ENCODE data around the gene ROBO1.
"Not testable (repeated sequence)": the region's sequence is repeated elsewhere in the genome, so short reads cannot be mapped to it uniquely, and the experiment has no call there.

The ROBO1 gene

DNA sequence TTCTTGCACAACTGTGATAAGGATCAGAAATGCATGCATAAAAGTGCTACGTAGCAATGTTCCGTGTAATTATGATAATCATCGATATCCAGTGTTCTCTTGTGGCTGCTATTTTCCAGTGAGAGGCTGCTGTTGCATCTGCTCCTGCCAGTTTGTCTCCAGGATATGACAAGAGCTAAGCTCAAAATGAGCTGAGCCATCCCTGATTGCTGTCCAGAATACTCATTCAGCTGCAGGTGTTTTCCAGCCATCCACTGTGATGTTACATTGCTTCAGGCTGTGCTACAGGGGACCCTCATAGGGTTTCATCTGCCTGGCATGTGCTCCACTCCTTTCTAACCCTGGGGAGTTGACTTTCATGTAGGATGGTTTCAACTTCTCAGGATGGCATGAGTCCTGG is 976.0 kb downstream of the ROBO1 start:
- no peak for DNase-seq

GRCh38 chr3:78788839-78789238 is 979.0 kb downstream of the ROBO1 start:
- DNase-seq, result no peak

DNA sequence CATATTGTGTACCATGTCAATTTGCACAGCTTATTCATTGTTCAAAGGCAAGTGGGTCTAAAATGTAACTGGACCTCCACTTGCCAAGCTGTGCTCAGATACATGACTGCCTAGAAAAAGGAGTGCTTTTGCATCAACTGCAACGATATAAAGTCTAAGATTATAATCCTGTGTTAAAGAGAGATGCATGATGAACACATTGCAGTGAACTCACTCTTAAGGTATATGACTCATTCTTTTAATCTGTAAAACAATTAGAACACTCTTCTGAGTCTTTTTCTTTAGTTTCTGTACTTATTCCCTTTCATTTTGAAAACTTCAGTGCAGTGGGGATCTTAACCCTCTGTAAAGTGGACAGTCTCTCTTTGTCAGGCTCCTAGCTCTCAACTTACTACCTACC is 982.8 kb downstream of the ROBO1 start:
- no peak for DNase-seq

- no peak for DNase-seq
These were observed 986.4 kb downstream of the ROBO1 start for GRCh38 chr3:78781351-78781750.

DNA sequence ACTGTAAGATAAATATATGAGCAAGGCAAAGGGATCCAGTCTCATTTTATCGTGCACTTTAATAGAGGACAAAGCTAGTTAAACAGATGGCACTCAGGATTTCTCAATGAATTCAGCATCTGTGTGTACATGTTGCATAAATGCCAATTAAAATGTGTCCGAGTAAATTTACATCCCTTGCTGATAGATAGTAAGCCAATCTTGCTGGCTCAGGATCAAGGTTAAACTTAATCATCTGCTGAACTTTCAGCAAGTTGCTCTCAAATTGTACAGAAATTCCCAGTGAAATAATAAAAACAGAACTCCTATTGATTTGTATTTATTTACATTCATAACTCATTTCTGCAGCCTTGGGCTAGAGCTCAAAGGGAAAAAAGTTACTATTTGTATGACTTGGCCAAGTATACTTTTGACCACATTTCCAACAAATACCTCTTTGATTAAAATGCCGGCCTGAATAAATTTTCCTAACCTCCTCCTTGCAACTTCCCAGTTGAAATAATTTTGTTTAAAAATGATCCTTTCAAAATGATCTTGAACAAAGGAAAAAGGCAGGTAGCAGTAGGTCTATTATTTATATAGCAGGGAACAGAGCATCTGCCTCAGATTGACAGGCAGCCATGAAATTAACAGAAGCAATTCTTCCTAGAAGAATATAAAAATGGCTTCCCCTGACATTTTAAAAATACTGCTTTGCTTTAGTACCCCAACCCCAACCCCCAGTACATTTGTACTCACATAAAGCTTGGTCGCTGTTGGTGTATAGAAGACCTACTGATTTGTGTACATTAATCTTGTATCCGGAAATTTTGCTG is 1001.9 kb downstream of the ROBO1 start:
- no peak for DNase-seq

DNA sequence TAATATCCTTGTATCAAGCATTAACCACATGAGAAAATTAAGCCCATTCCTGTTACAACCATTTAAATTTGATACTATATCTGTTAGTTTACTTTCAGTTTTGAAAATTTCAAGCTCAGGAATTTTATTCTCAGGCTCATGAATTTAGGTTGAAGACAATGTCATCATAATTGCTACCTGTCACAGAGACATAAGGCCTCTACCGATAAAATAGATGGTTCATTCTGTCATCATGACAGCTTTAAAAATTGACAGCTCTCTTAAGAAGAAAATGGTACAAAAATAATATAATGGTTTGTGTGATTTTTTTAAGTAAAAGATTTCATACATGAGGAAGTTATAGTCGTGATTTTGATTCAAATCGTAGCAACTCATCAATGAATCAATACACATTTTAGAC is 1003.2 kb downstream of the ROBO1 start:
- no peak for DNase-seq

DNA sequence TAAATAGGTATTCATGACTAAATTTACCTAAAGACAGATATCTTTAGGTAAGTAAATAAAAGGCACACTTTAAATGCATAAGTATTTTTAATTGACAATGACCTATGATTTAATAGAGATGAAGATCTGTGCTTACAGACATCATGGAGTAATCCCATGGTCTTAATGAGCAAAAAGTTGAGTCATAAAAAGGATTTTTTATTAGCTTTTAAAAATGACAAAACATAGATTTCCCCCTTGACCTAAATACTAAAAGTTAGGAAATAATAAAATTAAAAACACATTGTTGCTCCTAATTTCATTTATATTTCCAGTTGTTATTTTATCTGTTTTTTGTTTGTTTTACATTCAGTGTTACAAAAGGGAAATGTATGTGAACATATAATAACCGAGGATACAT is 1005.7 kb downstream of the ROBO1 start:
- no peak for DNase-seq

DNA sequence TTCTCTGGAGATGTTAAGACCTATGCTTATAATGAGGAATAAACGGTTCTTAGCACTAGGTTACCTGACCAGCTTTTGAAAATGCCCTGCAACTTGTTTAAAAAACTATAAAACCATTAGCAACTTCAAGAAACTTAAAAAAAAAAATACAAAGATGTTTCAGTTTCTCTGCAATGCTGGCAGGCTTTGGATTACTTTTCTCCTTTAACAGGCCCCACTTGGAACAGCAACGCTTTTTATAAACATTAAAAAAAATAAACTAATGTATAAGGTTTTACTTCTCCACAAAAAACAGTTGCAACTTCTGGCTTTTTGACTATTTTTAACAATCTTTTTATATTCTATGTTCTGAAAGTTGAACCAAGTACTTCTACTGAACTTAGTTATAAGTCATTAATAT is 1006.7 kb downstream of the ROBO1 start:
- no peak for DNase-seq

- no peak for DNase-seq
These were observed 1010.1 kb downstream of the ROBO1 start for GRCh38 chr3:78757731-78758130.

- DNase-seq, result peak; percentile 68
These were observed 1013.6 kb downstream of the ROBO1 start for GRCh38 chr3:78754066-78754743.

- DNase-seq, result peak; percentile 18
These were observed 1016.5 kb downstream of the ROBO1 start for GRCh38 chr3:78751266-78751665.

DNA sequence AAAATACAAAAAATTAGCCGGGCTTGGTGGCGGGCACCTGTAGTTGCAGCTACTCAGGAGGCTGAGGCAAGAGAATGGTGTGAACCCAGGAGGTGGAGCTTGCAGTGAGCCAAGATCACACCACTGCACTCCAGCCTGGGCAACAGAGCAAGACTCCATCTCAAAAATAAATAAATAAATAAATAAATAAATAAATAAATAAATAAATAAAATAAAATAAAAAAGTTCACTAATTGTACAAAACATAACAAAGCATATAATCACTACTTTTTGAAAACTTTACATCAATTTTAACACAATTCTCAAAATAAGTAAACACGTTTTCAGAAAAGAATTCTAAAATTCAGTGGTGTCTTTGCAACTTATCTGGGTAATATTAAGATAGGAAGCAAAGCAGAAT is 1017.5 kb downstream of the ROBO1 start:
- not testable (repeated sequence) for DNase-seq

- no peak for DNase-seq
These were observed 1018.7 kb downstream of the ROBO1 start for GRCh38 chr3:78749056-78749455.

- DNase-seq, result no peak
These were observed 1022.0 kb downstream of the ROBO1 start for GRCh38 chr3:78745847-78746246.

DNA sequence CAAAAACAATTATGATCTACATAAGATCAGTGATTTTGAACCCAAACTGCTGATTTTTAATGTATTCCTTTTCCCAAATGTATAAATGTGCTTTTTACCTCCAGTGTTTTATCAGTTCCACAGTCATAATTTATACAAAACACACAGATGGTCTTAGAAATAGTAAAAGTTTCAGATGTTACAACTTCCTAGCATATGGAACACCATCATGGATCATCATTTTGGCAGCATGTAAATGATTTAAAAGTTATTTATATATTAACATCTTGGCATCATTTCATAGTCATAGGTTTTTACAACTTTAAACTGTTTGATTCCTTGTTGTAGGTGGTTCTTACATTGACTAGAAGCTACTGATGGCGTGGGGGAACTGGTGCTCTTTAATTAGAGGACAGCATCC is 1025.3 kb downstream of the ROBO1 start:
- no peak for DNase-seq

DNA sequence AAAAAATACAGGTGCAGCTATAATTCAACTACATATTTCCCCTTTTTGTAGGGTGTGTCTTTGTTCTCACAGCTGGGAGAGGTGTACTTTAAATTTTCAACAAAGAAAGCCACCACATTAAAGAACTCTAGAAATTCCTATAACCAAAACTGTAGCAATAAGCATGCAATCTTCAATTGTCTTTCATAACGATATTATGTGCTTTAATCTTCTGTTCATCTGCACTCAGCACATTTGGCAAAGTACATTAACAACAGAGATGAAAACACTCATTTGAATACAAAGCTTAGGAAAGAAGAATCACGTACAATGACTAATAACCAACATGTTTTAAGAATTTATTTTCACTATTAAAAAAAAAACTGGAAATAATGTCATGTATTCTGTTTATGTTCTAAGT is 1025.8 kb downstream of the ROBO1 start:
- no peak for DNase-seq

DNA sequence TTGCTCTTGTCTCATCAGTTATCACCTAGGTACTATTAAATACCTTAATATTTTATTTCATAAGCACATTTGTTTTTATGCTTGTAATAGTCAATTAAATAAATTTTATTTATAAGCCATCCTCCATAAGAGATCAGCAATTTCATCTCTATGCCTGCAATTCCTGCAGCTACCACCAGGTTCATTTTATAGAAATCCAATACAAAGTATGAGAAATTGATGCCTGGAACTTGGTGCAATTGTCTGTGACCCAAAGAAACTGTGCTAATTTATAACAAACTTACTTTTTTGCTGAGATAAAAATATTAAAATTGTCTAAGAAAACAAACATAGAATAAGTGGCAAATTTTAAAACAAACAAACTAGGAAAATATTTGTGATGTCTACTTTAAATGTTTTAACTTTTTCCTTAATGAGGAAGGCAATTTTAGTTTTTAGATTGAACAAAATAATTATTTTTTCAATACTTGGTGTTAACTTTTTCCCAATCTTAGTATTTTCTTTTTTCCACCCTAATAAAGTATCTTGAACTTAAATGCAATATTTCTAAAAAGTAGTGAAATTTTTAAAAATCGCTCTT is 1026.6 kb downstream of the ROBO1 start:
- DNase-seq, result no peak

GRCh38 chr3:78738833-78739232 is 1029.0 kb downstream of the ROBO1 start:
- peak; percentile 28 for DNase-seq

DNA sequence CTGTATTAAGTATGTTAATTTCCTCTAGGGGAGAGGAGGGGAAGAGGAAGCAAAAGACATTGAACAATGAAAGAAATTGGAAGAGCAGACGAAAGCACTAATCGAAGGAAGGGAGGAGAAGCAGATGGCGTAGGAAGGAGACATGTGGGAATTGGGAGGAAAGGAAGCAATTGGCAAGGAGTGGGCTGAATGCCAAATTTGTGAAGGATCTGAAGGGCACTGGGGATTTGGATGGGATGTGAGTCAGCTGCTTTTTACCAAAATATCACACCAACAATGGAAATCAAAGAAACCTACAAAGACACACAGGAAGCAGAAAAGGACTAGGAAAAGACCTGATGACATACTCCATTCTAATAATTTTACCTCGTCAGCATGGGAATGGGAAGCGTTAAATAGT is 1029.8 kb downstream of the ROBO1 start:
- peak; percentile 61 for DNase-seq

DNA sequence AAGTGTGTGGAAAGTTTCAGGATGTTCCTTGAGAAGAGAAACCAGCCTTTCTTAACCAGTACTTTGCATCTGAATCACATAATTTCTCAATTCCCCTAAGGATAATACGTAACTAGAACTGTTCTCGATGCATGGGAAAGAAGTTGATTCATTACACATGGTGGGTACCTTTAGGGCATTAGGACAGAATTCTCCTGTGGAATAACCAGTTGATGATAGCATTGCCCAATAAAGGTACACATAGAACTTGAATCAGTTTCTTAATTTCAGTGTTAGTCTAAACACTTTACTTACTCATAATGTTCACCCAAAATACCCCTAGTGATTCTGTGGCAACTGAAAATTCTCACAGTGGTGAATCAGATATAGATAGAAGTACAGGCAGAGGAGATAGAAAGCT is 1030.9 kb downstream of the ROBO1 start:
- peak; percentile 14 for DNase-seq

DNA sequence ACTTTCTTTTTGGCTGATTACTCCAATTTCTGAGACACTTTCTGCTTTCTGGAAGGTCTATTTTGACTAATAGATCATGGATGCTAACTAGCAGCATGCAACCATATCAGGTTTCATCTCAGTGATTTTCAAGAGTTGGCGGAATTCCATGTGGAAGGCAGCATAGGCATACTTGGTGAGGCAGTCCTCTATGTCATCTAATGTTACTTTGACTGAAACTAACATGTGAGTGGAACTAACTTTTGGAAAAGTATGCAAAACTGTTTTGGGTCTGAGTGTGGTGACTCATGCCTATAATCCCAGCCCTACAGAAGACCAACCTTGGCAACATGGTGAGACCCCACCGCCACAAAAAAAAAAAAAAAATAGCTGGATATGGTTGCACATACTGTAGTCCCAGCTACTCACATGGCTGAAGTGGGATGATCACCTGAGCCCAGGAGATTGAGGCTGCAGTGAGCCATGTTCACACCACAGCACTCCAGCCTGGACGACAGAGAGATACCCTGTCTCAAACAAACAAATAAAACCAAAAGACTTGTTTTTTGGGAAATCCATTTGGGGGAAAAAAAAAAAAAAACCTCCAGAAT is 1033.7 kb downstream of the ROBO1 start:
- DNase-seq, result peak; percentile 84

GRCh38 chr3:78732893-78733292 is 1034.9 kb downstream of the ROBO1 start:
- DNase-seq, result no peak

GRCh38 chr3:78732471-78732870 is 1035.3 kb downstream of the ROBO1 start:
- no peak for DNase-seq

- DNase-seq, result peak; percentile 17
These were observed 1037.9 kb downstream of the ROBO1 start for GRCh38 chr3:78729946-78730345.

Measured in fibroblast of skin of scalp (primary cell).